ENCODE data around the gene NTN1. TPM values are rescaled to one million over a fixed set of nuclear protein-coding genes. Genes with fewer than 3 reads are reported as not detected.

The NTN1 gene
- total RNA-seq, 2 donors from 2014 or later = 3.6 to 4.0 TPM

- Histone ChIP-seq H3K27ac (no peak overlapping the region), H3K36me3 (replicated peaks in 1 of 2; ENCODE audit: insufficient read depth in 1 of 2, low read depth in 2 of 2) (no peaks in the 10 kb centered on the region), H3K4me1 (peaks cover 22% of the 10 kb centered on the region), H3K9me3 (no peaks in the 10 kb centered on the region), H3K27me3 (no peaks in the 10 kb centered on the region), H3K4me3 (no peak overlapping the region)
- ATAC-seq (no peak), DNase-seq (peak in 2 of 4 donors; percentile 28 to 35)
- intact Hi-C loops (cut with DNase I) = no loop called here
- no peak for TF ChIP-seq POLR2A (IDR thresholded peaks at IDR 0.05)
- 85 to 87% methylated on average over 17 to 19 of the region's 21 CpGs for WGBS, 2 donors
Measured at GRCh38 chr17:9244066-9245052, 223.0 kb downstream of the NTN1 start.

DNA sequence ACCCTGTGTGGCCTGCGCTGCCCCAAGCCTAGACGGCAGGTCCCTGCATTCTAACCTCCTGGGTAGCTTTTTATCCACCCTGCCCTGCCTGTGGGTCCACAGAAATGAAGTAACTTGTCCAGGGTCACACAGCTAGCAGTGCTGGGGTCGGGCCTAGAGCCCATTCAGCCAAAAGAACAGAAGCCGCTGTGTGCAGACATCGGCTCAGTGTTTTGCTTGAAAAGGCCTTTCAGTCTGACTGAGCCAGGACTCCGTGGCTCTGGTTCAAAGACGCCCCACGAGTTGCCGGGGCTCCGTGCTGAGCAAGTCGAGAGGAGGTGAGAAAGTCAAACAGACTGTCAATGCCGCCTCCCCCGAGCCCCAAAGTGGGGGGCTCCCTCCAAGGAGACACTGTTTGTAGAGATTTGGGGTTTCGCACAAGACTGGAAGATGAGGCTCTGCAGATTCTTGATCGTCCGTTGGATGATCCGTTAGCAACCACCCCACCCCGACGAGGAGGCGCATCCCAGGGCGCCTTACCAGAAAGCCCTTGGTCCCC, 226.2 kb downstream of the NTN1 start:
- Histone ChIP-seq H3K36me3 (replicated peaks in 1 of 2; ENCODE audit: insufficient read depth in 1 of 2, low read depth in 2 of 2) (no peaks in the 10 kb centered on the region), H3K4me3 (no peak overlapping the region), H3K27me3 (no peaks in the 10 kb centered on the region), H3K27ac (no peak overlapping the region), H3K4me1 (no peaks in the 10 kb centered on the region), H3K9me3 (no peaks in the 10 kb centered on the region)
- intact Hi-C loops (cut with DNase I) = no loop called here
- 92 to 95% methylated on average over 13 to 21 of the region's 21 CpGs for WGBS, 2 donors
- no peak for TF ChIP-seq CTCF (IDR thresholded peaks at IDR 0.05)
- no peak for TF ChIP-seq POLR2A (IDR thresholded peaks at IDR 0.05)
- DNase-seq (no peak), ATAC-seq (no peak)

DNA sequence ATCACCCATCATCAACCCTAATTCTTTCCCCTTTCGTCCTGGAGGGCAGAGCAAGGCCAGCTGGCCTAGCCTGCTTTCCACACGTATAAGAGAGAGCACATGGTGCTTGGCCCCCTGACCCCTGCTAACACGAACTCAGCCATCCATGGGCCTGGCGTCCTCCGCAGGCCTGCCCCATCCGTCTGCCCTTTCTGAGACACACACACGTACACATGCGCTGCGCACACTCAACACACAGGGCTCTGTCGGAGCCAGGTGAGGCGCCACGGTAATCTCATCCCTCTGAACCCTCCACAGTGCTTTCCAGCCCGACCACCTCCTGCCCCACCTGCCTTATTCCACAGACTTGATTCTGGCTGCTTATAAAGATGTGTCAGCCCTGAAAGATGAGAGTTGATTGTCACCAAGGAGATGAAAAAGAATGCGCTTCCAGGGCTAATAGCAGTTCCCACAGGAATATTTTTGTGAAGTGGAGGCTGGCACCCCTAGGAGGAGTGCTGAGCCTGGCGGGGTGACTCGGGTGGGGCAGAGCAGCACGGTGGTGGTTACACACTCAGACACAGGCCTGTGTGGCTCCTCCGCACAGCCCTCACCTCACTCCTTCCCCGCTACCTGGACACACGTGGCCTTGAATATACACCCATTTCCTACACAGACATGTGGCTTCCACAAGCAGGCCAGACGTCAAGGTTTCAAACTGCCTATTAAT, 228.1 kb downstream of the NTN1 start:
- intact Hi-C loops (cut with DNase I) = no loop called here
- no peak overlapping the region for H3K4me3 ChIP-seq
- WGBS, 2 donors = 84 to 89% methylated on average over 20 to 21 of the region's 21 CpGs
- H3K4me1 ChIP-seq = no peaks in the 10 kb centered on the region
- H3K27me3 ChIP-seq = no peaks in the 10 kb centered on the region
- no peaks in the 10 kb centered on the region for H3K9me3 ChIP-seq
- H3K36me3 ChIP-seq (replicated peaks in 1 of 2; ENCODE audit: insufficient read depth in 1 of 2, low read depth in 2 of 2) = no peaks in the 10 kb centered on the region
- no peak for TF ChIP-seq CTCF (IDR thresholded peaks at IDR 0.05)
- no peak for TF ChIP-seq POLR2A (IDR thresholded peaks at IDR 0.05)
- DNase-seq = no peak
- no peak for ATAC-seq
- H3K27ac ChIP-seq = no peak overlapping the region

DNA sequence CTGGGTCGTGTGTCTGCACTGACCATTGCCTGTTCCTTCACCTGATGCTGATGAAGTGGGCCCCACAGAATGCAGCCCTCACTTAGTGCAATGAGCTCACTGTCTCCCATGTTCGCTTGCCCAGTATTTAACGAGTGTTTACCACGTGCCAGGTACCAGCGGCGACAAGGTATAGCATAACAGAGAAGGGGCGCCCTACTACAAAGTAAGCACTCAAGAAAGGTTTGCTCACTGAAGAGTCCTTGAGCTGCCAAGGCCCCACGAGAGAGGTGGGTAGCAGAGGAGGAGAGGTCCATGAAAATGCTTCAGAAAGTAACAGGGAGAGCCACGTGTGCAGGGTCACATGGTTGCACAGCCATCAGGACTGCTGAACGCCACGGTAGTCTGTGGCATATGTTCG, 230.0 kb downstream of the NTN1 start:
- DNase-seq = no peak
- 84 to 86% methylated on average over 12 of the region's 12 CpGs for WGBS, 2 donors
- Histone ChIP-seq H3K4me3 (no peak overlapping the region), H3K27ac (no peak overlapping the region), H3K36me3 (replicated peaks in 1 of 2; ENCODE audit: insufficient read depth in 1 of 2, low read depth in 2 of 2) (no peaks in the 10 kb centered on the region), H3K4me1 (no peaks in the 10 kb centered on the region), H3K9me3 (no peaks in the 10 kb centered on the region), H3K27me3 (no peaks in the 10 kb centered on the region)
- no peak for TF ChIP-seq POLR2A (IDR thresholded peaks at IDR 0.05)
- TF ChIP-seq CTCF (IDR thresholded peaks at IDR 0.05) = no peak
- no peak for ATAC-seq
- intact Hi-C loops (cut with DNase I) = no loop called here

- 80 to 91% methylated on average over 3 of the region's 3 CpGs for WGBS, 2 donors
- Histone ChIP-seq H3K4me1 (no peaks in the 10 kb centered on the region), H3K9me3 (no peaks in the 10 kb centered on the region), H3K4me3 (no peak overlapping the region), H3K27ac (no peak overlapping the region), H3K27me3 (no peaks in the 10 kb centered on the region), H3K36me3 (replicated peaks in 1 of 2; ENCODE audit: insufficient read depth in 1 of 2, low read depth in 2 of 2) (no peaks in the 10 kb centered on the region)
- no peak for TF ChIP-seq CTCF (IDR thresholded peaks at IDR 0.05)
- TF ChIP-seq POLR2A (IDR thresholded peaks at IDR 0.05) = no peak
- DNase-seq (no peak), ATAC-seq (no peak)
- intact Hi-C loops (cut with DNase I) = no loop called here
Measured at GRCh38 chr17:9253308-9253707, 232.0 kb downstream of the NTN1 start.
